22Rv1 (cell line): ENCODE data around the gene NTN1.
"Not testable (repeated sequence)": the region's sequence is repeated elsewhere in the genome, so short reads cannot be mapped to it uniquely, and the experiment has no call there.

Source experiments
- H3K27ac ChIP-seq: fragments of 450-650 bp; 2 replicates; pipeline ENCODE4 v1.5.1; 2017
- CTCF ChIP-seq: fragments of 450-650 bp; IDR thresholded peaks from 2 replicates; pipeline ENCODE4 v1.5.1; 2017; ENCODE audit warnings: mild to moderate bottlenecking
- ZFX ChIP-seq: fragments of 450-650 bp; IDR thresholded peaks from 2 replicates; pipeline ENCODE4 v1.6.1; 2017; ENCODE audit warnings: antibody characterized with exemption, borderline replicate concordance

Gene NTN1

GRCh38 chr17:8986295-8986694 is 35.0 kb upstream of the NTN1 start:
- no peak for TF ChIP-seq ZFX
- peak; percentile 8; the same call in 1 of the 2 replicates for TF ChIP-seq CTCF
- H3K27ac ChIP-seq, result no peak overlapping the region

GRCh38 chr17:8988263-8988935 is 32.9 kb upstream of the NTN1 start:
- H3K27ac ChIP-seq, result not testable (repeated sequence)

GRCh38 chr17:8991514-8992285 is 29.6 kb upstream of the NTN1 start:
- H3K27ac ChIP-seq, result no peak overlapping the region
- TF ChIP-seq CTCF (peak; percentile 83), ZFX (no peak)

- TF ChIP-seq ZFX (no peak), CTCF (peak; percentile 83)
- no peak overlapping the region for H3K27ac ChIP-seq
Measured at GRCh38 chr17:8994319-8994718, 27.0 kb upstream of the NTN1 start.

- TF ChIP-seq ZFX (no peak), CTCF (no peak)
- no peak overlapping the region for H3K27ac ChIP-seq
Measured at GRCh38 chr17:8995711-8996110, 25.6 kb upstream of the NTN1 start.

- TF ChIP-seq CTCF (peak; percentile 97), ZFX (no peak)
- H3K27ac ChIP-seq, result no peak overlapping the region
Measured at GRCh38 chr17:8997994-8998628, 23.2 kb upstream of the NTN1 start.

GRCh38 chr17:9001559-9001958 is 19.8 kb upstream of the NTN1 start:
- H3K27ac ChIP-seq, result no peak overlapping the region
- no peak for TF ChIP-seq ZFX
- TF ChIP-seq CTCF, result no peak
